T1000 (cell line): ENCODE data around the gene FAM217B.
"Not testable (repeated sequence)": the region's sequence is repeated elsewhere in the genome, so short reads cannot be mapped to it uniquely, and the experiment has no call there.

ENCODE experiments used
- DNase-seq: peaks from one replicate; lab custom pipeline; 2025; ENCODE audit warnings: mixed read lengths; lab: John Stamatoyannopoulos, UW

The FAM217B gene

GRCh38 chr20:59938696-59939051 lies 1.5 kb upstream of the FAM217B start:
- no peak for DNase-seq

DNA sequence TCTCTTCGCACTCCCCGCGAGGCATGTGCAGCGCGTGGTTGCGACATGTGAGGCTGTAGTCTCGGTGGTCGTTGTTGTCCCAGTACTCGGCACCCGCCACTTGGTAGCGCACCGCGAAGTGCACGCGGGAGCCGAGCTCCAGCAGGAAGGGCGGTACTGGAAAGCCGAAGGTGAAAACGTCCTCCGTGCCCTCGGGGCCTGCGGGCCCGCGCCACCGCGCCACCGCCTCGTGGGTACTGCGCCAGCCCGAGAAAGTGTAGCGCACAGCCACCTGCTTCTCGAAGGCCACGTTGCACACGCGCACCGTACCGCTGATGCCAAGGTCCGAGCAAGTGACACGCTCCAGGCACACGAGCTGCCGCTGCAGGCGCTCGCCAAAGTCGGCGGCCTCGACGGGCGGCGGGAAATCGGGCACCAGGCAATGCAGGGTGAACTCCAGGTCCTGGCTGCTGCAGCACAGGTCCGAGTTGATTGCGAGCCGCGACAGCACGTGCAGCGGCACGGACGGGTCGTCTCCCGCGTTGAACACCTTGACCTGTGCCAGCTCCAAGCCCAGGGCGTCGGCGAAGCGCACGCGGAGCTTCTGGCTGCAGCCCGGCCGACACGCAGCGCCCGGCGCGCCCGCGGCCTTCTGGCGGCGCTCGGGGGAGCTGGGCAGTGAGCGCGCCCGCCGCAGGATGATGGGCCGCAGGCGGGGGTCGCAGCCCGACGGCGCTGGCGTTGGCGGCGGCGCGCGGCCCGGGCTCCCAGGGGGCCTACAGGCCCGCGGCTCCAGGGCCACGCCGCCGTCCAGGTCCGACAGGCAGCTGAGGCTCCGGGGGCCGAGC lies 924 bp upstream of the FAM217B start:
- DNase-seq: no peak

DNA sequence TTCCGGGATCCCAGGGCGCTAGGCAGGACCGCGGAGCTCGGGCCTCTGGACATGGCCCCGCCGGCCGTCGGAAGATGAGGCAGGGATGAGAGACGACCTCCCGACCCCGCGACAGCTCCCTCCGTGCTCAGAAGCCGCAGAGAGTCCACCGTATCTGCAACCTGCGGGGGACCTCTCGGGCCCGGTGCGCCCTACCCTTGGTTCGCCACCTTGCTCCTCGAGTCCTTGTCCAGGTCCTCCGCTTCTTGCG lies 385 bp upstream of the FAM217B start:
- no peak for DNase-seq

GRCh38 chr20:59940956-59941294 lies 736 bp downstream of the FAM217B start:
- DNase-seq: no peak

DNA sequence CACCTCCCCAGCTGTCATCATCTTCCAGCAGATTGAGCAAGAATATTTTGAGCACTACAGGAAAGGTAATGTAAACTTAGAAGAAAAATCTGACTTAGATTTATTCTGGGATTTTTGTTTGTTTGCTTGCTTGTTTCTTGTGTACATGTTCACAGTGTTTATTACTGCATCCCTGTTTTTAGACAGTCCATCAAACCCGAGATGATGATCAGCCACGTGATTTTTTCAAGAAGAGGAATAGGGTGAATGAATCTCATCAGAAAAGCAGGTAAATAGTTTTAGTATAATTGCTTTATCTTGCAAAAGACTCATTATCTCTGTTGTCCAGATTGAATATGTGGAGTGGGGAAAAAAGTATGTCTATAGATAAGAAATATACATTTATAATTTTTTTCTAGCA lies 2.1 kb downstream of the FAM217B start:
- no peak for DNase-seq

- no peak for DNase-seq
Measured at GRCh38 chr20:59944726-59945125, 4.5 kb downstream of the FAM217B start.

DNA sequence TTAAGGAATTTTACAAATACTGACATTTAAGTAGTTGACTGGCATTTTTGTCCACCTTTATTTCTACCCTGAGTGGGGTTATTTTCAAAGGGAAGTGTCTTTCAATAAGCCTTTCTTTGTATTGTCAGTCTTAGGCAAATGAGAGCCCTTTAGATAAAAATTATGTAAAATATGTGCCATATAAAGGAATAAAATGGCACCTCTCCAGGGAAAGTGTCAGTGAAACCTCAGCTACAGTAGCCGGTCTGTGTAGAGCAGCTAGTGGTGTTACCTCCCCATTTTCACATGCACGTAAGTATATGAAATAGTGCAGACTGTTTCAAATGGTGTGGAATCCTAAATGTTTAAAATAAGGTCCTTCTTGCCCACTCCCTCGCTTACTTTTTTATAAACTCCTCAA lies 5.0 kb downstream of the FAM217B start:
- DNase-seq: no peak

GRCh38 chr20:59945731-59946130 lies 5.5 kb downstream of the FAM217B start:
- DNase-seq: no peak

- no peak for DNase-seq
Measured at GRCh38 chr20:59947376-59947775, 7.2 kb downstream of the FAM217B start.

- DNase-seq: no peak
Measured at GRCh38 chr20:59948212-59948611, 8.0 kb downstream of the FAM217B start.

- DNase-seq: no peak
Measured at GRCh38 chr20:59948828-59949720, 8.9 kb downstream of the FAM217B start.

- no peak for DNase-seq
Measured at GRCh38 chr20:59949911-59950310, 9.7 kb downstream of the FAM217B start.

DNA sequence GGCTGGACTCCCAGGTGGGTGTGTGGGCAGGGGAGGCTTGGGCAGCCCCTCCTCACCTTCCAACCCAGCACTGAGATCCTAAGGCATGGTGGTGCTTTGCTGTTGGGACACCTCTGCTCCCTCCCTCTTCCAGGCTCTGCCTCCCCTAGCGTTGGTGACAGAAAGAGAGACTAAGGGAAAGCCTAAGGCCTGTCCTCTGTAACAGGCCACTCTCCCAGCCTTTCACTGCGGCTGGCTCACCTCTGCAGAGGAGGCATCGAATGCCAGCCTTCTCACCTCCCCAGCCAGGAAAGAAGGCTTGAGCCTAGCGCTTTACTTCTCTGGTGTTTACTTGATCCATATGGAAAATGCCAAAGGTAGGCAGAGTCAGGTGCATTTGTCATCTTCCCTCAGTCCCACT lies 14.5 kb downstream of the FAM217B start:
- DNase-seq: no peak

DNA sequence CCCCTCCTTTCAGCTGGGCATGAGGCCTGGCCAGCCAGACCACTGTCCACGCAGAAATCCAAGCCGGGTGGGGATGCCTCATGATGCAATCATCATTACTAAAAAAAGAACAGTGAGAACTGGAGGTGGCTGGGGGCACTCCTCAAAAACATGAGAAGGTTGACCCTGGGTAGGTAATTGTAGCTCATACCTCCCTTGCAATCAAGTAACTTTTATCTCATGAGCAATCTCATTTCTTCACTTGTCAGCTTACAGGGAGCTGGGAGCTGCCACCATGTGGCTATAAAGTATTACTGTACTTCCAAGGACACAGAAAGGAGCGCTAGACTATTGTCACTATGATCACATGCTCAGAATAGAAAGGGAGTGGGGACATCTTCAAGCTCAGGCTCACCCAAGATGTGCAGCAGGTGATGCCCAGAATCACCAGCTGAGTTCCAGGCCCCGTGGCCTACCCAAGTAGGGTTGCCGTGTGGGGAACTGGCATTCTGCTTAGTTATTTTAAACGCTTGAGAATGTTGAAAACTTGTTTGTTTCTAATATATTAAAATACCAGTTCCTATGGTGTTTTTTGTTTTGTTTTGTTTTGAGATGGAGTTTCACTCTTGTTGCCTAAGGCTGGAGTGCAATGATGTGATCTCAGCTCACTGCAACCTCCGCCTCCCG lies 15.1 kb downstream of the FAM217B start:
- DNase-seq: no peak

- DNase-seq: not testable (repeated sequence)
Measured at GRCh38 chr20:59957568-59957967, 17.4 kb downstream of the FAM217B start.

DNA sequence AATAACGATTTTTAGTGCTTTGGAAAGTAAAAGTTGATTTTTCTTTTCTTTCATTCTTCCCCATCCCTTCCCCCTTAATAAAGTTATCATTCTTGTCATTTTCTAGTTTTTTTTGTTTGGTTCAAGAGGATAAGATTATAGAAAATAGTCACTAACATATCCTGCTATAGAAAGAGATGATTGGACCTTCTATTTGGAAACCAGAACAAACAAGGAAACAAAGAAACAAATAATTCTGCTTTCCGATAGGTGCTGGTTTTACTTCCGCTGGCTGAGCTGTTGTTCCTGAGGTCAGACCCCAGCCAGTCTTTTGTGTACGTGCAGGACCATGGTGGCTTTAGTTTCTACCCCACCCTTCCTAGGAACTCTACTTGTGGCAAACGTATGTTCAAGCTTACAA lies 17.9 kb downstream of the FAM217B start, which contains the start of gene CDH26:
Gene CDH26 (plus strand): TSS at position 301 of the 400 bp plus-strand sequence. CDS start 304 bp downstream, outside the sequence.
- DNase-seq: no peak

DNA sequence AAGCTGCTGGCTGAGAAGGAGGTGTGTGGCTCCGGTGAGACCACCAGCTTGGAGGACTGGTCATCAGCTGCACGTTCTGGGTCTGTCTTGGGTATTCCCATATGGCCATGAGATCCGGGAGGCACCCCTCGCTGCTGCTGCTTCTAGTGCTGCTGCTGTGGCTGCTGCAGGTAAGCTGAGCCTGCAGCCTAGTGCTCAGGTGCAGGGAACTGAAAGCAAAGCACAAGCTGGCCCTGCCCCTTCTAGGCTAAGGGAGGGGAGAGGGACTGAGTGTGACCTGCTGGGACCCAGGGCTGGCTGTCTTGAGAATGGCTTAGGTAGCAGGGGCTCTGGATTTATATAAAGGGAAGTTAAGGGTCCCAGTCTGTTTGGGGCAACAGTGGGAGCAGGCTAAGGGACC lies 18.4 kb downstream of the FAM217B start:
- no peak for DNase-seq

GRCh38 chr20:59961423-59961822 lies 21.2 kb downstream of the FAM217B start:
- no peak for DNase-seq

DNA sequence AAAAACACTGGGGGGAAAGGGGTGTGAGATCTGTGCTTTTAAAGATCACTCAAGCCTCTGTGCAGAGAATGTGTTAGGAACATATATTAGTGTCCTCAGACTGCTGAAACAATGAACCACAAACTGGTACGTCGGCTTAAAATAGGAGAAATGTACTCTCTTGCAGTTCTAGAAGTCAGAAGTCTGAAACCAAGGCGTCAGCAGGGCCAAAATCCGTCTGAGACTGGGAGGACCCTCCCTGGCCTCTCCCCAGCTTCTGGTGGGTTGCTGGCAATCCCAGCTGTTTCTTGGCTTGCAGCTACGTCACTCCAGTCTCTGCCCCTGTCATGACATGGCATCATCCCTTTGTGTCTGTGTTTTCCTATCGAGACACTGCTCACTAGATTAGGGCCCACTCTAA lies 22.0 kb downstream of the FAM217B start:
- no peak for DNase-seq

DNA sequence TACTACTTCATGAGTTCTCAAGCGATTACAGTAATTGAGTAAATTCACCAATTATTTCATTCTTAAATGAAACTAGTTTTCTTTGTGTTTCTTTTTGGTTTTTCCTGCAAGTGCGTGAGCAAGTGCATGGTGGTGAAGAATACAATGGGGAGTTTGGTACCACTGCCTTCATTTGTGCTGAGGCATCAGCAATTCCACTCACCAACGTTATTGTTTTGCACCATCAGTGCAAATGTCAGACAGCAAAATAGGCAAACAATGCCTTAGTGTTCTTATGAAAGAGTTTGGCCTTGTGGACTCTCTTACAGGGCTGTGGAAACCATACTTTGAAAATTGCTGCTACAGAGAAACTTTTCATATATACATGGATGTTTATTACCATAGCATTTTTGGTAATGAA lies 26.2 kb downstream of the FAM217B start:
- no peak for DNase-seq

GRCh38 chr20:59971428-59971827 lies 31.2 kb downstream of the FAM217B start:
- DNase-seq: no peak

- DNase-seq: no peak
Measured at GRCh38 chr20:59972037-59972801, 32.0 kb downstream of the FAM217B start.
